Thyroid gland (tissue), 4 donors: ENCODE measurements around the gene MRGPRE.

Experiments used
- CTCF ChIP-seq, 6 experiments: fragments of 200-600 bp in 3 of 6; fragments of 450-650 bp in 3 of 6; sonication (generic) in 3 of 6; IDR thresholded peaks; one replicate each; pipeline ENCODE4 v1.5.1; 2016 to 2019; ENCODE audit warnings: antibody characterized with exemption in 6 of 6, mild to moderate bottlenecking in 2 of 6, inconsistent platforms in 1 of 6, moderate library complexity in 1 of 6
- POLR2A ChIP-seq, 2 donors: fragments of 450-650 bp; IDR thresholded peaks; one replicate each; pipeline ENCODE4 v1.6.1; 2017; ENCODE audit warnings: antibody characterized with exemption in 2 of 2, mild to moderate bottlenecking in 2 of 2, moderate library complexity in 1 of 2

- TF ChIP-seq POLR2A (IDR thresholded peaks at IDR 0.05) (no peak), CTCF (IDR thresholded peaks at IDR 0.05) (no peak)
Observed at GRCh38 chr11:3188496-3189195, 43.6 kb downstream of the MRGPRE start.
